Chondrocyte (in vitro differentiated cells): ENCODE results near the gene RND3. TPM values are rescaled to one million over a fixed set of nuclear protein-coding genes. Genes with fewer than 3 reads are reported as not detected.

Experiments
- DNase-seq: peaks from one replicate; pipeline ENCODE4 v3.0.0; 2021; ENCODE audit warnings: mixed read lengths, low spot score
- H3K27ac Mint-ChIP-seq: one replicate; pipeline ENCODE4 v1.8.0; 2021; ENCODE audit warnings: mild to moderate bottlenecking, moderate library complexity, mixed read lengths; ENCODE audit not compliant: unreplicated experiment
- H3K27me3 Mint-ChIP-seq: 2 replicates; pipeline ENCODE4 v1.8.0; 2021; ENCODE audit warnings: low read depth, mixed read lengths
- H3K36me3 Mint-ChIP-seq: 2 replicates; pipeline ENCODE4 v1.8.0; 2021; ENCODE audit warnings: low read depth, mixed read lengths
- H3K4me1 Mint-ChIP-seq: 2 replicates; pipeline ENCODE4 v1.8.0; 2021; ENCODE audit warnings: low read depth, mild to moderate bottlenecking, mixed read lengths
- H3K4me3 Mint-ChIP-seq: one replicate; pipeline ENCODE4 v1.8.0; 2021; ENCODE audit warnings: mild to moderate bottlenecking, moderate library complexity, mixed read lengths; ENCODE audit not compliant: unreplicated experiment
- H3K9me3 Mint-ChIP-seq: 2 replicates; pipeline ENCODE4 v1.8.0; 2021; ENCODE audit warnings: low read depth, mixed read lengths
- total RNA-seq: library from RNA; stranded (reverse); gene quantifications from 3 replicates; pipeline ENCODE4 v1.2.1, GENCODE V29; 2021
- TF ChIP-seq, protein P1 (sequence below): fragments of 200-600 bp; sonication (generic); IDR thresholded peaks from 2 replicates; pipeline ENCODE4 v1.5.0; 2021; ENCODE audit warnings: antibody characterized with exemption, mild to moderate bottlenecking, moderate library complexity

Gene RND3
- total RNA-seq, 1 donor from 2014 or later, result 124 TPM

DNA sequence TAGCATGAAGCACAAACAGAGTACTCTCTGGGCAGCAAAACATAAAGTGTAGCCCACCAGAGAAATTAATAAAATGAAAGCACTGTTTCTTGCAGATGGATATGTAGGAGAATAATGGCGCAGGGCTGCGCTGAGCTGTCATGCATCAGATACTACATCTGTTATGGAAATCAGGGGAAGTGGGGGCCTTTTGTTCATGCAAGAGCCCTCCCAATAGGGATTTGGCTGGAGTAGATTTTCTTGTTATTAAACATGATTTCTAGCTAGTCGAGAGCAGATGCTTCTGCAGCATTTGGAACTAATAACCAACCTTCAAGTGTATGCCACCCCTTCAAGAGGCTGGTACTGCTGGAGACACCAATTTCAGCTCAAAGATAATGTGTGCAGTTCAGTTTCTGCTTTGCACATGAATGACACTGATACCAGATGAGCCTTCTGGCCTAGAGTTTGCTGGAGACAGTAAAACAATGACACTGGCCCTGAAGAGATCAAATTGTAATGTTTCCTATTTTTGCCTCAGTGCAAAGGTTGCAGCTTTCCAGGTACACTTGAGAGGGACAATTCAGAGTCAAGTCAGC is 58.0 kb downstream of the RND3 start:
- DNase-seq, result no peak
- Mint-ChIP-seq H3K4me3 (no peak overlapping the region), H3K36me3 (no peaks in the 10 kb centered on the region), H3K27me3 (no peaks in the 10 kb centered on the region), H3K9me3 (no peaks in the 10 kb centered on the region), H3K4me1 (peaks cover 11% of the 10 kb centered on the region), H3K27ac (no peak overlapping the region)
- TF ChIP-seq, protein P1, sequence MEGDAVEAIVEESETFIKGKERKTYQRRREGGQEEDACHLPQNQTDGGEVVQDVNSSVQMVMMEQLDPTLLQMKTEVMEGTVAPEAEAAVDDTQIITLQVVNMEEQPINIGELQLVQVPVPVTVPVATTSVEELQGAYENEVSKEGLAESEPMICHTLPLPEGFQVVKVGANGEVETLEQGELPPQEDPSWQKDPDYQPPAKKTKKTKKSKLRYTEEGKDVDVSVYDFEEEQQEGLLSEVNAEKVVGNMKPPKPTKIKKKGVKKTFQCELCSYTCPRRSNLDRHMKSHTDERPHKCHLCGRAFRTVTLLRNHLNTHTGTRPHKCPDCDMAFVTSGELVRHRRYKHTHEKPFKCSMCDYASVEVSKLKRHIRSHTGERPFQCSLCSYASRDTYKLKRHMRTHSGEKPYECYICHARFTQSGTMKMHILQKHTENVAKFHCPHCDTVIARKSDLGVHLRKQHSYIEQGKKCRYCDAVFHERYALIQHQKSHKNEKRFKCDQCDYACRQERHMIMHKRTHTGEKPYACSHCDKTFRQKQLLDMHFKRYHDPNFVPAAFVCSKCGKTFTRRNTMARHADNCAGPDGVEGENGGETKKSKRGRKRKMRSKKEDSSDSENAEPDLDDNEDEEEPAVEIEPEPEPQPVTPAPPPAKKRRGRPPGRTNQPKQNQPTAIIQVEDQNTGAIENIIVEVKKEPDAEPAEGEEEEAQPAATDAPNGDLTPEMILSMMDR, result no peak

DNA sequence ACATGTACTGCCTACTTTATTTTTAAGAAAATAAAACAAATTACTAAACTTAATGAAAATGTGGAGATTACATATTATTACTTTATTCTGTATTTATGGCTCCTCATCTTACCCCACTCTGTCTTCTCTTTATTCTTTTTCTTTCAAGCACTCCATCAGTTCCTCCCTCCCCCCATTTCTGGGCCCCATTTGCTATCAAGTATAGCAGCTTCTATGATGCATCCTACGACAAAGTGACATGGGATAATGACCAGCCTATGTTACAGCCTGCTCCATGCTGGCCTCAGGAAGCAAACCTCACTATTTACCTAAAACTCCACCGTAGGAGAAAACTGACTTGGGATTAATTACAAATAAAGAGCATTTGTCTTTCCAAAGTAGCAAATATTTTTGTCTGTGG is 58.8 kb downstream of the RND3 start:
- Mint-ChIP-seq H3K4me1 (peaks cover 11% of the 10 kb centered on the region), H3K27ac (no peak overlapping the region)
- TF ChIP-seq, protein P1, result no peak

DNA sequence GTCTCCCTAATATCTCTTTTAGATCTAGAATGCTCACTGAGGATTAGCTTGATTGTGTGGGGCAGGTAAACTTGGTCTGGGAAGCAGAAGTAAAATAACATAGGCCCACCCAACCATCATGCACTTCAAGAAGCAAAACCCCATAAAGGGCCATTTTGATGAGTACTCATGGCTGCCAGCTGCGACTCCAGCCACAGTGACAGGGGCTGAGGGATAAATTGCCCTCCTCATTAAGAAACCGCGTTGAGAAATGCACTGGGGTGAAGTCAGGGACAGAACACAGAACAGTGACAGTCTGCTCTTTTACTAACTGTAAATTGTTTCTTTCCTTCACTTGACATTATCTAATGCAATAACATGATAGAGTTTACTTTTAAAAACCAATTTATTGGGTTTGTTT is 60.2 kb downstream of the RND3 start:
- TF ChIP-seq, protein P1, result no peak
- no peak for DNase-seq
- H3K9me3 Mint-ChIP-seq, result no peaks in the 10 kb centered on the region
- no peak overlapping the region for H3K27ac Mint-ChIP-seq
- H3K4me3 Mint-ChIP-seq, result no peak overlapping the region
- no peaks in the 10 kb centered on the region for H3K27me3 Mint-ChIP-seq
- H3K36me3 Mint-ChIP-seq, result no peaks in the 10 kb centered on the region
- H3K4me1 Mint-ChIP-seq, result peaks cover 9% of the 10 kb centered on the region

More for the DNA sequence above, 58.8 kb downstream of the RND3 start:
- no peaks in the 10 kb centered on the region for H3K27me3 Mint-ChIP-seq
- H3K36me3 Mint-ChIP-seq, result no peaks in the 10 kb centered on the region
- DNase-seq, result no peak
- no peak overlapping the region for H3K4me3 Mint-ChIP-seq
- no peaks in the 10 kb centered on the region for H3K9me3 Mint-ChIP-seq

DNA sequence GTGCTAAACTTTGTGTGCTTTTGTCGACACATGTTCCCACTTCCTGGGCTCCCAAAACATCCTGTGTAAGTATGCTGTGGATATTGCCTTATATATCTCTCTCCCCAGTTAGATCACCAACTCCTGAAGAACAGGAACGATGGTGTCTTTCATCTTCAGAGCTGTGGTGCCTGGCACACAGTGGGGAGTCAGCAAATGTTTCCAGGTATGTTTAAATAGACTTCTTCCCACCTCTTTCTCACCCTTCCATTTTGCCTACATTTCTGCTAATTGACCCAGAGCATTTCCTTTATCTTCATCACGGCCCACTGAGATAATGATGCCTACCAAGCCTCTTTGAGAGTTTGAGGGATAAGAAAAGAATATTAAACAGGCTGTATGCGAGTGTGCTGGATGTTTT is 60.7 kb downstream of the RND3 start:
- Mint-ChIP-seq H3K9me3 (no peaks in the 10 kb centered on the region), H3K4me3 (no peak overlapping the region), H3K27ac (no peak overlapping the region), H3K36me3 (no peaks in the 10 kb centered on the region), H3K4me1 (peaks cover 9% of the 10 kb centered on the region), H3K27me3 (no peaks in the 10 kb centered on the region)
- TF ChIP-seq, protein P1, result no peak
- DNase-seq, result no peak

DNA sequence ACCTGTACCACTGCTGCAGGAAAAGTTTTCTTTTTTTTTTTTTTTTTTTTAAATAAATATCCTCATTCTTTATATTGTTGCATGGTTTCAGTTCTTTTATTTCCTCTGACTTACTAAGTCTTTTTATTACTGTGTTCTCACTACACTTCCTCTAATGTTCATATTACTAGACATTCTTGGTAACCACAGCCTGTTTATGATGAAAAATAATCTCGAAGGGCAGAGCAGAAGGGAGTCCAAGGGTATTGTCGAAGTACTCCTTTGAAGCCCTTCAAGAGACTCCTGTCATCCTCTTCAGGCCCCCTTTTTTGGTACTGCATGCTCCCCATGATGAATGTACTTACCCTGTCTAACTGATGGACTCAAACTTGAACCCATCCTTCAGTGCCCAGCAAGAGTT is 61.2 kb downstream of the RND3 start:
- H3K27ac Mint-ChIP-seq, result no peak overlapping the region
- DNase-seq, result no peak
- TF ChIP-seq, protein P1, result no peak
- H3K36me3 Mint-ChIP-seq, result no peaks in the 10 kb centered on the region
- no peaks in the 10 kb centered on the region for H3K27me3 Mint-ChIP-seq
- no peaks in the 10 kb centered on the region for H3K9me3 Mint-ChIP-seq
- peaks cover 9% of the 10 kb centered on the region for H3K4me1 Mint-ChIP-seq
- H3K4me3 Mint-ChIP-seq, result no peak overlapping the region
